ENCODE results near the gene CABP5.
"Not testable (repeated sequence)": the region's sequence is repeated elsewhere in the genome, so short reads cannot be mapped to it uniquely, and the experiment has no call there.

The CABP5 gene

GRCh38 chr19:48043675-48044258 is at the start of gene CABP5:
CABP5 (minus strand) TSS chr19:48044079; CDS start chr19:48043922, 157 bp downstream.
- H3K36me3 ChIP-seq (ENCODE audit: control insufficient read depth, insufficient read depth, low read length): no peaks in the 10 kb centered on the region
- H3K4me1 ChIP-seq (ENCODE audit: control insufficient read depth, insufficient read depth, low read length): no peaks in the 10 kb centered on the region
- no peak within 1 kb of the TSS for H3K4me3 ChIP-seq (ENCODE audit: low read length)
- H3K27me3 ChIP-seq (ENCODE audit: control insufficient read depth, insufficient read depth, low read length): no peaks in the 10 kb centered on the region
- H3K9me3 ChIP-seq (ENCODE audit: control insufficient read depth, low read length): no peaks in the 10 kb centered on the region
- H3K9ac ChIP-seq (ENCODE audit: low read length): no peak within 1 kb of the TSS

DNA sequence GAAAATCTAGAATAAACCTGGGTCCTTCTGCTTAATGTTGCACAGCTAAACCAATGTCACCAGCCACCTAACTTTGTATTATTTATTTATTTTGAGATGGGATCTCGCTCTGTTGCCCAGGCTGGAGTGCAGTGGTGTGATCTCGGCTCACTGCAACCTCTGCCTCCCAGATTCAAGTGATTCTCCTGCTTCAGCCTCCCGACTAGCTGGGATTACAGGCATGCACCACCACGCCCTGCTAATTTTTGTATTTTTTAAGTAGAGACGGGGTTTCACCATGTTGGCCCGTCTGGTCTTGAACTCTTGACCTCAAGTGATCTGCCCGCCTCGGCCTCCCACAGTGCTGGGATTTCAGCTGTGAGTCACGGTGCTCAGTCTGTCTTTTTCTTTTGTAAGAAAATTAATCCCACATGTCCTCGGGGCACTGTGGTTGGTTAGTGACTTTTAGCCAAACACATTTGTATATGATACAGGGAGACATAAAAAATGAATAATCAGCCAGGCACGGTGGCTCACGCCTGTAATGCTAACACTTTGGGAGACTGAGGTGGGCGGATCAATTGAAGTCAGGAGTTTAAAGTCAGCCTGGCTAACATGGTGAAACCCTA is 47.3 kb upstream of the CABP5 start:
- not testable (repeated sequence) for H3K4me1 ChIP-seq (ENCODE audit: control insufficient read depth, insufficient read depth, low read length); H3K9ac ChIP-seq (ENCODE audit: low read length); H3K27me3 ChIP-seq (ENCODE audit: control insufficient read depth, insufficient read depth, low read length); H3K36me3 ChIP-seq (ENCODE audit: control insufficient read depth, insufficient read depth, low read length); H3K4me3 ChIP-seq (ENCODE audit: low read length); H3K9me3 ChIP-seq (ENCODE audit: control insufficient read depth, low read length)

GRCh38 chr19:48090281-48090802 is 46.5 kb upstream of the CABP5 start:
- Histone ChIP-seq H3K9ac (ENCODE audit: low read length) (no peak overlapping the region), H3K9me3 (ENCODE audit: control insufficient read depth, low read length) (no peaks in the 10 kb centered on the region), H3K4me3 (ENCODE audit: low read length) (no peak overlapping the region), H3K36me3 (ENCODE audit: control insufficient read depth, insufficient read depth, low read length) (no peaks in the 10 kb centered on the region), H3K27me3 (ENCODE audit: control insufficient read depth, insufficient read depth, low read length) (no peaks in the 10 kb centered on the region), H3K4me1 (ENCODE audit: control insufficient read depth, insufficient read depth, low read length) (no peaks in the 10 kb centered on the region)

GRCh38 chr19:48088991-48089390 is 45.1 kb upstream of the CABP5 start:
- H3K4me3 ChIP-seq (ENCODE audit: low read length); H3K36me3 ChIP-seq (ENCODE audit: control insufficient read depth, insufficient read depth, low read length); H3K4me1 ChIP-seq (ENCODE audit: control insufficient read depth, insufficient read depth, low read length); H3K9me3 ChIP-seq (ENCODE audit: control insufficient read depth, low read length); H3K27me3 ChIP-seq (ENCODE audit: control insufficient read depth, insufficient read depth, low read length); H3K9ac ChIP-seq (ENCODE audit: low read length): not testable (repeated sequence)

DNA sequence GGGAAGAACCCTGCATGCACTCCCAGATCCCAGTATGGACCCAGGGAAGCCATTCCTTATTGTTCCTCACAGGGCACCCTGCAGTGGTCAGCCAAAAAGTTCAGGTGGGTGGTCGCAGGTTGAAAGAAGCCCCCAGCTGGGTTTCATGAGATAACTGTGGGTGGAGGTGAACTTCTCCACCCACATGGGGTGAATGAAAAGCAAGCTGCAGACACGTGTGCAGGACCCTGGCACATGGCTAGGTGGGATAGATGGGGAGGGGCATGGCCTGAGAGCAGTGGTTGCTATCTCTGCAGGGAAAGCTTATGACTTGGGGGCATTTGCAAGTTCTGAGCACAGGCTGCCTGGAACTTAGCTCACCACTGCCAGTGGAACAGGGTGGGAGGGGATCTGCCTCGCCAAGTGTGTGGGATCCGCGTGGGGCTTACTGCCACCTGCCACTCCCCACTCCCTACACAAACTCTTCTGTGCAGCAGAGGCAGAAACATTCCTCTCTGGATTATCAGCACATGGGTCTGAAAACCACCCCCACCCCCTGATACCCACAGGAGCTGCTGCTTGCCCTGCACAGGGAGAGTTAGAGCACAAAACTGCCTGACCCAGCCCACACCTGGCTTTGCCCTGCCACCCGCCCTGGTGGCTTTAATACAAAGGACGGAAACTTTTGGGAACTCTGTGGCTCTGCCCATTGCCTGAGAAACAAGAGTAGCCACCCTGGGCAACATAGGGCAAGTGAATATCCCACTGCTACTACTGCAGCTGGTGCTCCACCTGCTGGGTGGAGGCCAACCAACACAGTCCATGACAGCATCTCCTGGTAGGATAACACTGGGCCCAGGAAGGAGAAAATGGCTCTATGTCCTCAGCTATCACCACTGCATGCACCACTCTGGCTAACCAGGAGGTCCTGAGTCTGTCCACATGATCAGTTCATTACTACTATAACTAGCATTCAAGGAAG is 42.3 kb upstream of the CABP5 start:
- no peaks in the 10 kb centered on the region for H3K9me3 ChIP-seq (ENCODE audit: control insufficient read depth, low read length)
- H3K36me3 ChIP-seq (ENCODE audit: control insufficient read depth, insufficient read depth, low read length): no peaks in the 10 kb centered on the region
- no peak overlapping the region for H3K4me3 ChIP-seq (ENCODE audit: low read length)
- H3K27me3 ChIP-seq (ENCODE audit: control insufficient read depth, insufficient read depth, low read length): no peaks in the 10 kb centered on the region
- no peak overlapping the region for H3K9ac ChIP-seq (ENCODE audit: low read length)
- H3K4me1 ChIP-seq (ENCODE audit: control insufficient read depth, insufficient read depth, low read length): no peaks in the 10 kb centered on the region

DNA sequence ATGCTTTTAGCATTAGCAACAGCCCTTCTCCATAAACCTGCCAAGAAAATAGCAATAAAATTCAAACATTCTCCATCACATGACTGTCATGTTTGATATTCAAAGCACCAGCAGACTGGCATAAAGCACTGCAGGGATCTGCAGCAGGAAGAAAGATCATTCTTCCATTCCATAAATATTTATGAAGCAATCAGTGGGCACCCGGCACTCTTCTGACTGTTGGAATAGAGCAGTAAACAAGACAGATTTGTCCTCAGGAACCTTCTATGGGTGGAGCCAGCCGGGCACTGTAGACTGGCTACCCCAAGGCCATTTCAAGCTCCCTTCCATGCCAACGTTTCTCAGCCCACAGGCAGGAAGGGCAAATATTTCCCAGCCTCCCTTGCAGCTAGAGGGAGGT is 41.2 kb upstream of the CABP5 start:
- Histone ChIP-seq H3K4me1 (ENCODE audit: control insufficient read depth, insufficient read depth, low read length) (no peaks in the 10 kb centered on the region), H3K27me3 (ENCODE audit: control insufficient read depth, insufficient read depth, low read length) (no peaks in the 10 kb centered on the region), H3K9ac (ENCODE audit: low read length) (no peak overlapping the region), H3K9me3 (ENCODE audit: control insufficient read depth, low read length) (no peaks in the 10 kb centered on the region), H3K4me3 (ENCODE audit: low read length) (no peak overlapping the region), H3K36me3 (ENCODE audit: control insufficient read depth, insufficient read depth, low read length) (no peaks in the 10 kb centered on the region)

GRCh38 chr19:48081106-48081505 is 37.2 kb upstream of the CABP5 start:
- H3K27me3 ChIP-seq (ENCODE audit: control insufficient read depth, insufficient read depth, low read length): no peaks in the 10 kb centered on the region
- no peak overlapping the region for H3K4me3 ChIP-seq (ENCODE audit: low read length)
- H3K4me1 ChIP-seq (ENCODE audit: control insufficient read depth, insufficient read depth, low read length): no peaks in the 10 kb centered on the region
- H3K9ac ChIP-seq (ENCODE audit: low read length): no peak overlapping the region
- no peaks in the 10 kb centered on the region for H3K36me3 ChIP-seq (ENCODE audit: control insufficient read depth, insufficient read depth, low read length)
- no peaks in the 10 kb centered on the region for H3K9me3 ChIP-seq (ENCODE audit: control insufficient read depth, low read length)

- not testable (repeated sequence) for H3K36me3 ChIP-seq (ENCODE audit: control insufficient read depth, insufficient read depth, low read length); H3K4me1 ChIP-seq (ENCODE audit: control insufficient read depth, insufficient read depth, low read length); H3K9me3 ChIP-seq (ENCODE audit: control insufficient read depth, low read length); H3K9ac ChIP-seq (ENCODE audit: low read length); H3K4me3 ChIP-seq (ENCODE audit: low read length); H3K27me3 ChIP-seq (ENCODE audit: control insufficient read depth, insufficient read depth, low read length)
Observed at GRCh38 chr19:48070177-48070769, 26.4 kb upstream of the CABP5 start.

GRCh38 chr19:48069435-48069834 is 25.6 kb upstream of the CABP5 start:
- no peak overlapping the region for H3K9ac ChIP-seq (ENCODE audit: low read length)
- no peak overlapping the region for H3K4me3 ChIP-seq (ENCODE audit: low read length)
- H3K36me3 ChIP-seq (ENCODE audit: control insufficient read depth, insufficient read depth, low read length): no peaks in the 10 kb centered on the region
- H3K27me3 ChIP-seq (ENCODE audit: control insufficient read depth, insufficient read depth, low read length): no peaks in the 10 kb centered on the region
- no peaks in the 10 kb centered on the region for H3K4me1 ChIP-seq (ENCODE audit: control insufficient read depth, insufficient read depth, low read length)
- H3K9me3 ChIP-seq (ENCODE audit: control insufficient read depth, low read length): no peaks in the 10 kb centered on the region

DNA sequence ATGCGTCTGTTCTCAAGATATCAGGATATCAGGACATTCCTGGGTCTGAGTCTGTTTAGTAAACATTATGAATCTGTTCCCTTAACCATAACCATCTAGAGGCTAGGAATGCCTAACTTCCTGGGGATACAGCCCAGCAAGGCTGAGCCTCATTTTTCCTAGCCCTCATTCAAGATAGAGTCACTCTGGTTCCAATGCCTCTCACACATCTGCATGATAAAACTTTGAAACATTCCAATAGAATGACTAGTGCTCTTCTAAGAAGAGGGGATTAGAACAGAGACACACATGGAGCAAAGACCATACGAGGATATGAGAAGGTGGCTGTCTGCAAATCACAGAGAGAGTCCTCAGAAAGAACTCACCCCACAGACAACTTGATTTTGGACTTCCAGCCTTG is 20.6 kb upstream of the CABP5 start:
- no peak overlapping the region for H3K9ac ChIP-seq (ENCODE audit: low read length)
- no peaks in the 10 kb centered on the region for H3K4me1 ChIP-seq (ENCODE audit: control insufficient read depth, insufficient read depth, low read length)
- H3K36me3 ChIP-seq (ENCODE audit: control insufficient read depth, insufficient read depth, low read length): no peaks in the 10 kb centered on the region

DNA sequence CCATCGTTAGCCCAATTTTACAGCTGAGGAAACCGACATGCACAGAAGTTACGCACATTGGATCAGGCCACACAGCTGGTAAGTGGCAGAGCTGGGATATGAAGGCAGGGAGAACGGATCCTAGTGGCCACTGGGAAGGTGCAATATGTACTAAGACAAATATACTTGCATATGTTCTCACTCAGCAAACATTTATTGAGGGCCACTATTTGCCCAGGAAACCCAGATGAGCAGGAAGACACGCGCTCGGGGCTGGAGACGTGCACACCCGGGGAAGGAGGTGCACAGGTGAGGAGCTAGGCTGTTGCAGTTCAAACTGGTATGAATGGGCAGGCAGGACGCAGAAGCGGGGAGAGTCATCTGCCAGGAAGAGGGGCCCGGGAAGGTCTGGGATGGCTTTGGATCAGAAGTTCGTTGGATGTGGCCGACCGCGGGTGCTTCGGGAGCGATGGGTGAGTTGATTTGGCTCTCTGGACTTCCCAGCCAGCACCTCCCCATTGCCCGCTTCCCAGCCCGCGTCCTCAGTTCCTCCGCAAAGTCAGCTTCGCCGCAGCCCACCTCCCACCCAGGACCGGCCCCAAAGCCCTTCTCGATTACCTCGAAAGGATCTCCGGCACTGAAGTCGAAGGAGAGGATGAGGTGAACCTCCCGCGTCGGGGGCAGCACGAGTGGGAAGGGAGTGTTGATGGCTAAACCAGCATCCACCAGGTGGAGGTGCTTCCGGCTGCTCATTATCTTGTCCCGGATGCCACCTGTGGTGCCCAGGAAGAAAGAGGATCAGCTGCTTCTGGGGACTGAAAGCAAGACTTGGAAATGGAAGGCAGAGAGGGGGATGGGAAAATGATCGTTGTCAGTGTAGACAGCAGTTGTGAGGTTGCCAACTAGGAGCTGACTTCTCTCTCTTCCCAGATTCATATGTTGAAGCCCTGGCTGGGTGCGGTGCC is 17.8 kb upstream of the CABP5 start:
- Histone ChIP-seq H3K27me3 (ENCODE audit: control insufficient read depth, insufficient read depth, low read length) (peaks cover 4% of the 10 kb centered on the region), H3K4me3 (ENCODE audit: low read length) (no peak overlapping the region), H3K36me3 (ENCODE audit: control insufficient read depth, insufficient read depth, low read length) (no peaks in the 10 kb centered on the region), H3K4me1 (ENCODE audit: control insufficient read depth, insufficient read depth, low read length) (no peaks in the 10 kb centered on the region), H3K9me3 (ENCODE audit: control insufficient read depth, low read length) (no peaks in the 10 kb centered on the region), H3K9ac (ENCODE audit: low read length) (no peak overlapping the region)

More for the DNA sequence above, 20.6 kb upstream of the CABP5 start:
- Histone ChIP-seq H3K9me3 (ENCODE audit: control insufficient read depth, low read length) (no peaks in the 10 kb centered on the region), H3K4me3 (ENCODE audit: low read length) (no peak overlapping the region), H3K27me3 (ENCODE audit: control insufficient read depth, insufficient read depth, low read length) (peaks cover 4% of the 10 kb centered on the region)
